Measurements from ENCODE around the gene RDH5. TPM values are rescaled to one million over a fixed set of nuclear protein-coding genes. Genes with fewer than 3 reads are reported as not detected.

The RDH5 gene
- total RNA-seq, 2 donors from 2014 or later, result 7.3 to 9.3 TPM

DNA sequence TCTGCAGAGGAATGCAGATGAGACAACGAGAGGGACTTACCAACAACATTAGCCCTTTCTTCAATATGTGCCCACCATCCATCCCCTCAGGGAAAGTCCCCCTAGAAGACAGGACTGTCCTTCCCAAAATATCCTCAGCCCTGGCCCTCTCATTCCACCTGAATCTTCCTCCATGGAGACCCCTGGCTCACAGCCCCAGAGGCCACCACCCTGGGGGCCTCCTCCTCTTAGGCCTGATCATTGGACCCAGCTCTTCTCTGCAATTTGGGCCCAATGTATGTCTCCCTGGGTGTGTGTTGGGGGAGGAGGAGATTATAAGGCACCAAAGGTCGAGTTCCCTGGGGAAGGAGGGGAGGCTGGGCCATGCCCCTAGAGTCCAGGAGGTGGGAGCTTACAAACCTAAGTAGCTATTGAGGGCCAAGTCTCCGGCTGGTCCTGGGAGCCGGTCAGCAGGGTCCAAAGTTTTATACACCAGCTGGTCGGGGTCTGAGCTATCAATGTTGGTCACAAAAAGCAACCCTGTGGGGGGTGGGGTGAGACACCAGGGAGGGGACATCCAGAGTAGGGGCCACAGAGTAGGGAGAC, 20.6 kb upstream of the RDH5 start:
- DNase-seq (no peak), ATAC-seq (replicated peaks in 1 of 2) (no peak)
- Mint-ChIP-seq H3K36me3 (ENCODE audit: insufficient read depth in 2 of 2) (peaks cover 0 to 1% of the 10 kb centered on the region in 2 donors), H3K9me3 (no peaks in the 10 kb centered on the region), H3K27ac (no peak overlapping the region), H3K4me1 (ENCODE audit: low read depth) (no peaks in the 10 kb centered on the region), H3K4me3 (no peak overlapping the region), H3K27me3 (ENCODE audit: low read depth) (no peaks in the 10 kb centered on the region)

DNA sequence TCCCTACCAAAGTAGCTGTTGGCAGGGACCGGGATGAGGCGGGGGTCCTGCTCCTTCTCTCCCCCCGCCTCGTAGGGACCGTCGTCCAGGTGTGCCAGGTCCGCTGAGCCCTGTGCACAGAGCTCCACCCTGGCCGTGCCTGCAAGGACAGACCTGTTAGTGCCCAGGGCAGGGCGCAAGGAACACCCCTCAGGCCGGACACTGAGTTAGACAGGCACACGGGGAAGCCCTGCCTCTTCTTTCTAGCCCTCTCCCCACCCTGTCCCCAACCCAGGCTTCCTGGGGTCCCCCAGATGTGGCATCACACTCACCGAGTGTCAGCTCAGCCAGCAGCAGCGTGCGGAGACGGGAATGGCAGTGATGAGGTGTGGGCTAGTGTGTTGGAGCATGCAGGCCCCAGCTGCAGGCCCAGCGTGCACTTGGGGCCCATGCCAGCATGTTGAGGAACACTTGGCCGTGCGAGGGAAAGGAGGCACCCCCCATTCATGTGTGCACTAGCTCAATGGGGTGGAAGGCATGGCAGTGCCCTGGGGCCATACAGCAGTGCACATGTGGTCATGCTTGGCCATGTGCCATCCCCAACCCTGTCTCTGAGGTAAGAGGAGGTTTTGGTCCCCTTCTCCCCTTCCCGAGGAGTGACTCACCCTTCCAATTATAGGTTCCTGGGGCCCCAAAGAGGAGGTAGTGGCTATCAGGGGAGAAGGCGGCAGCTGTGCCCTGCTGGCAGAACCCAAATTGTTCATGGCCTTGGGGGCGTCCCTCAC, 19.8 kb upstream of the RDH5 start:
- H3K36me3 Mint-ChIP-seq (ENCODE audit: insufficient read depth in 2 of 2), result peaks cover 0 to 1% of the 10 kb centered on the region in 2 donors
- no peak overlapping the region for H3K4me3 Mint-ChIP-seq
- no peaks in the 10 kb centered on the region for H3K9me3 Mint-ChIP-seq
- DNase-seq (no peak), ATAC-seq (replicated peaks in 1 of 2) (no peak)
- no peak overlapping the region for H3K27ac Mint-ChIP-seq
- H3K4me1 Mint-ChIP-seq (ENCODE audit: low read depth), result no peaks in the 10 kb centered on the region
- H3K27me3 Mint-ChIP-seq (ENCODE audit: low read depth), result no peaks in the 10 kb centered on the region

DNA sequence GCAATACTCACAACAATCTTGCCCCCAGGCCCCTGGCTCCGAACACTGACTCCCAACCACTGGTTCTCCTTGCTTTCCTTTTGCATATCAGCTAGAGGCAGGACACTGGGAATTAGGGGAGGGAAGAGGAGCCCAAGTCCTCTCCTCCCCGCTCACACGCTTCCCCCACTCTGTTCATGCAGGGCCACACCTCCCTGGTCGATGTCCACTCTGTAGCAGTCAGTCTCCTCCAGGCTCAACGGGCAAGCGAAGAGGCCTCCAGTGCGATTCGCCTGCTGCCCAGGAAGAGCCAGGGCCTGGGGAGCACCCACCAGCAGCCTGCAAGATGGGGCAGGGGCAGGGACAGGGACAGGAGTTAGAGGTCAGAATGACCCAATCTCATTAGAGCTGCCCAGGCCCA, 17.3 kb upstream of the RDH5 start:
- Mint-ChIP-seq H3K36me3 (ENCODE audit: insufficient read depth in 2 of 2) (peaks cover 0 to 1% of the 10 kb centered on the region in 2 donors), H3K27ac (no peak overlapping the region), H3K27me3 (ENCODE audit: low read depth) (peaks cover 9% of the 10 kb centered on the region), H3K9me3 (no peaks in the 10 kb centered on the region), H3K4me3 (no peak overlapping the region), H3K4me1 (ENCODE audit: low read depth) (peaks cover 5% of the 10 kb centered on the region)
- no peak for ATAC-seq (replicated peaks in 1 of 2)
- DNase-seq, result no peak

DNA sequence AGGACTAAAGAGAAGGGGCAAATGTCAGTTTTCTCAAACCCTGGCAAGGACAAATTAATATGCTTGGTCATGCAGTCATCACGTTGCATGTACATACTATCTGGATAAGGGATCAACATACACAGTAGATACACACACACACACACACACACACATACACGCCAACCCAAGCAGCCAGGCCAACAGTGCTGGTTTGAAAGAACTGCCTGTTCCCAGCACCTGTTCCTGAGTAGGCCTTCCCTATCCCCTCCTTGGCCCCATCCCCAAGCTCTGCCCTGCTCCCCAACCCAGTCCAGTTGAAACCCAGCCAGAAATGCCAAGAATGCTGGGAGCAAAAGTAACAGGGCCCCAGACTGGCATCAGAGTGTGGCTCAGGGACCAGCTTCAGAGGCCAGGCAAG, 16.9 kb upstream of the RDH5 start:
- Mint-ChIP-seq H3K4me3 (no peak overlapping the region), H3K4me1 (ENCODE audit: low read depth) (peaks cover 9% of the 10 kb centered on the region), H3K36me3 (ENCODE audit: insufficient read depth in 2 of 2) (peaks cover 0 to 1% of the 10 kb centered on the region in 2 donors), H3K9me3 (no peaks in the 10 kb centered on the region), H3K27me3 (ENCODE audit: low read depth) (peaks cover 13% of the 10 kb centered on the region), H3K27ac (no peak overlapping the region)
- ATAC-seq (replicated peaks in 1 of 2) (no peak), DNase-seq (no peak)

DNA sequence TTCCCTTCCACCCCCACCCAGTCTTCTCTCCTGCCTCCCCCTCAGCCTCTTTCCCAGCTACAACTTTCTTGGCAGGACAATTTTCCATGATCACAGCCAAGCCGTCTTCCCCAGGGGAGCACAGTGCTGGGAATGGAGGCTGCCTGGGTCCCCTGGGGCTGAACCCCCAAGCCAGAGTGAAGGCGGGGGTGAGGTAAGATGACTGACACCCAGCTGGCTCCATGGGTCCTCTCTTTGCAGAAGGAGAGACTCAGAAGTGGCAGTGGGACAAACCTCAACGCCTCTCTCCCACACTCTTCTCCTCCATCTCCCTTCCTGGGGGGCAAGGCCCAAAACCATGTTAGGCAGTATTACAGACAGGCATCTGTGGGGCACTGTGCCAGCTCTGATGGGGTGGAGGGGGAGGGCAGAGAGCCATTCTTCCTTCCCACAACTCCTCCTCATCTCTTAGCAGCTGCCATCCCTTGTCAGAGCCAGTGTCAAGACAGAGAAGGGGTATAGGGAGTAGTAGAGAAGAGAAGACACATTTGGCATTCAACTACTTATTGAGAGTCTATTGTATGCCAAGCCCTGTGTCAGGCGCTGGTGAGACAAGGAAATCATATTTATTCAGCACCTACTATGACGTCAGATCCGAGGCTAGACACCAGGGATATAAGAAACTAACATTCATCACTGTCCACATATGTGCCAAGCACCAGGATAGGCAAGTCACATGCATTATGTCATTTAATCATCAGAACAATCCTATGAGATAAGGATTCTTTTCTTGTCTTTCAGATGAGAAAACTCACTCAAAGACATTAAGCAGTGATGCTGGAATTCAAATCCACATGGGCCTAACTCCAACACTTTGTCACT, 16.1 kb upstream of the RDH5 start:
- no peak for DNase-seq
- Mint-ChIP-seq H3K4me3 (no peak overlapping the region), H3K27ac (no peak overlapping the region), H3K36me3 (ENCODE audit: insufficient read depth in 2 of 2) (peaks cover 0 to 1% of the 10 kb centered on the region in 2 donors), H3K9me3 (no peaks in the 10 kb centered on the region), H3K4me1 (ENCODE audit: low read depth) (peaks cover 17% of the 10 kb centered on the region), H3K27me3 (ENCODE audit: low read depth) (peaks cover 21% of the 10 kb centered on the region)
- ATAC-seq (replicated peaks in 1 of 2), result no peak

DNA sequence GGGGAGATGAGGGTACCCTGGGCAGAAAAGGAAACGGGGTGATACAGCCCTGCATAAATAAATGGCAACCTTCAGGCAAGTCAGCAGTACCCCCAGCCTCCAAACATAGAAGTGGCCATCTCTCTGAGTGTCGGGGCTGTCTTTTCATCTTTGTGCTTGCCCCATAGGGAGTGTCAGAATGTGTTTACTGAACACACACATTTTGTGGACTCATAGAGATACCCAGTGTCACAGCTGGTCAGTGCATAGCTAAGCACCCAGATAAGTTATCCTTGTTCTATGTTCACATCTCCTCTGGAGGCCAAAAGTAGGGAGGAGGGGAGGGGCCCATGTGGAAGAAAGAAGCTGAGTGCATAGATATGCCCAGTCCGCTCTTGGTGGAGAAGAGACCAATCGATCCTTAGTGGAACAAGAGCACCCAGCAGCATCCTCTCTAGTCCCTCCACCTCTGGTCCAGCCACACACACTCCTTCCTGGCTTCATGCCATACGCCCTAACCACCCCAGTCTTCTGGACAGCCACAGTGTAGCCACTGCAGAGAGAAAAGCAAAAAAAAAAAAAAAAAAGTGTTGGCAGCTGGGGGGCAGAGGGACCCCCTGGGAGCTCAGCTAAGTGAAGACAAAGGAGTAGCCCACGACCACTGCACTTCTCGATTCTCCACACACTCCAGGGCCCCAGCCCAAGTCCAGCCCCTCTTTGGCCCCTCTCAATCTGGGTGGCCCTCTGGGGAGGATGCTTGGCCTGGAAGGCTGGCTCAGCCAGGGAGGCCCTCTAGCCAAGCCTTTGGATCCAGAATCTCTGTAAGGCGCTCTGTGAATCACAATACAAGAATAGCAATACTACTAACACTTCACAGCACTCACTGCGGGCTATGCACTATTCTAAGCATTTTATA, 15.1 kb upstream of the RDH5 start:
- no peak for ATAC-seq (replicated peaks in 1 of 2)
- H3K4me1 Mint-ChIP-seq (ENCODE audit: low read depth), result peaks cover 18% of the 10 kb centered on the region
- H3K36me3 Mint-ChIP-seq (ENCODE audit: insufficient read depth in 2 of 2), result no peaks in the 10 kb centered on the region
- peaks cover 31% of the 10 kb centered on the region for H3K27me3 Mint-ChIP-seq (ENCODE audit: low read depth)
- no peak for DNase-seq
- no peaks in the 10 kb centered on the region for H3K9me3 Mint-ChIP-seq
- no peak overlapping the region for H3K4me3 Mint-ChIP-seq
- no peak overlapping the region for H3K27ac Mint-ChIP-seq

DNA sequence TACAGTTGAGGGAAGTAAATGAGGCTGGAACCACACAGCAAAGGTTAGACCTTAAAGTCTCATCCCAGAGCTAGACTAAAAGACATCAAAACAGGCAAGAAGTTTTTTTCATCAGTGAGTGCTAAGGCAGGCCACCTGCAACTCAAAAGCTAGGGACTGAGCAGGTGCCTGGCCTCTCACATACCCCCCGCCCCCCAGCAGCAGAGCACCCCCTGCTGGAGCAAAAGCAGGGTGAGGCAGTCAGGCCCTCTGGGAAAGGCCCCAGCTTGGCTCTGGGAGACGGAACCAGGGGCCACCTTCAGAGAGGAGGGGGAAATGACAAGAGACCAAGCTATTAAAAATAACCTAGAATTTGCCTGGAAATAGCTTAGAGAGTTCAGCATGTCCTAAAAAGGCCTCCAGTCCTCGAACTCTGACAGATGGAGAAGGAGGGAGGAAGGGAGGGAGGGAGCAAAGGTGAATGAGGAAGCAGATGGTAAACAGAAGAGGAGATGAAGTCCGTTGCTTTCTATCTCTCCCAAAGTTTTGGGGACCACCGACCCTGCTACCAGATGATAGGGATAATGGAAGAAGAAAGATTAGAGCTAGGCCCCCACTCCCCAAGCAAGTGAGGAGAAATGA, 14.3 kb upstream of the RDH5 start:
- peak overlapping the region in 1 of 2 donors; percentile 4 for H3K4me3 Mint-ChIP-seq
- H3K36me3 Mint-ChIP-seq (ENCODE audit: insufficient read depth in 2 of 2), result no peaks in the 10 kb centered on the region
- no peaks in the 10 kb centered on the region for H3K9me3 Mint-ChIP-seq
- ATAC-seq (replicated peaks in 1 of 2) (peak; percentile 29 to 45), DNase-seq (peak in 1 of 2 donors; percentile 28)
- peaks cover 32% of the 10 kb centered on the region for H3K27me3 Mint-ChIP-seq (ENCODE audit: low read depth)
- H3K4me1 Mint-ChIP-seq (ENCODE audit: low read depth), result peaks cover 18% of the 10 kb centered on the region
- no peak overlapping the region for H3K27ac Mint-ChIP-seq

DNA sequence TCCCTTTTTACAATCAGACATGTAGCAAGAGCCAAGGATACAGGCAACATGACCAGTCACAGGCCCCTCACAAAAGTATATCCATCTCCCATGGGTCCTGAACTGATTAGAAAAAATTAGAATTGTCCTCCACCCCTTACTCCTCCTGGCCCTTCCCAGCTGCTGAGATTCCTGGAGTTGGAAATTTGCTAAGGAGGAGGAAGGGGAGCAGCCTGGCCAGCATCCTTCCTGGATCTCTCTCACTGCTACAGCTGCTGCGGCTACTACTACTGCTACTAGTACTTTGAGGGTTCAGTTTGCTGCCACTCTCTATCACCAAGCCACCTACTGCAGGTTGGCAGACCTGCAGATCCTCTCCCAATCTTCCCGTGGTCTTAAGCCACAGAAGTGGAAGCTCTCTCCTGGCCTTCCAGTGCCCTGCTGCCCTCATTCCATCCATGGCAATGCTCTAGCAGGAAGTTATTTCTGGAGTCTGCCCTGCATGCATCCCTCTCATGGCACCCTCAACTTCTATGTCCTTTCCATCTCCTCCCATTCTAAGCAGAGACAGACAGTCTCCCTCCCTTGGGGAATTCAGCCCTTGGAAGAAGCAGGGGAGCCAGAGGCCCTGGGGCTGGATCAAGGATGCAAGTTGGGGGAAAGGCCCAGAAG, 13.5 kb upstream of the RDH5 start:
- Mint-ChIP-seq H3K4me3 (peak overlapping the region; percentile 22 to 83), H3K27ac (no peak overlapping the region), H3K4me1 (ENCODE audit: low read depth) (peaks cover 18% of the 10 kb centered on the region), H3K27me3 (ENCODE audit: low read depth) (peaks cover 32% of the 10 kb centered on the region), H3K9me3 (no peaks in the 10 kb centered on the region), H3K36me3 (ENCODE audit: insufficient read depth in 2 of 2) (no peaks in the 10 kb centered on the region)
- ATAC-seq (replicated peaks in 1 of 2) (no peak), DNase-seq (no peak)

DNA sequence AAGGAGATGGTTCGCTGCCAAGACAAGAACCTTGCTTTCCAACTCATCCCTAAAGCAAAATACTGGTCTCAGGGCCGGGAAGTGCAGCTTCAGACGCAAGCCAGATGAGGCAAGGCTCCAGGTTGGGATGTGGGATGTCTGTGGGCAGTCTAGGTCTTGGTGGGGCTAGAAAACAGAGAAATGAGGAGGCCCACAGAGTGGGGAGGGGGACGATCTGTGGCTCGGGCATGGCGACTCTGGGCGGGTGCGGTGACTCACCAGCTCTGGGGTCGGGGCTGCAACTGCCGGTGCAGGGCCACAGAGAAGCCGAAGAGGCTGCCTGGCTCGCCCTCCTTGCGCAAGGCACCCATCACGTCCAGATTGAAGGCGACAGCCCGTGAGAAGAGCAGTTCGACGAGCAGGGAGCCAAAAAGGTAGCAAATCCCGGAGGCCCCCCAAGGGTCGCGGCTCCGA, 12.9 kb upstream of the RDH5 start:
- Mint-ChIP-seq H3K9me3 (no peaks in the 10 kb centered on the region), H3K27me3 (ENCODE audit: low read depth) (peaks cover 32% of the 10 kb centered on the region), H3K27ac (no peak overlapping the region), H3K4me3 (peak overlapping the region; percentile 22 to 83), H3K36me3 (ENCODE audit: insufficient read depth in 2 of 2) (no peaks in the 10 kb centered on the region), H3K4me1 (ENCODE audit: low read depth) (peaks cover 18% of the 10 kb centered on the region)
- ATAC-seq (replicated peaks in 1 of 2) (peak; percentile 28), DNase-seq (peak in 1 of 2 donors; percentile 17)

DNA sequence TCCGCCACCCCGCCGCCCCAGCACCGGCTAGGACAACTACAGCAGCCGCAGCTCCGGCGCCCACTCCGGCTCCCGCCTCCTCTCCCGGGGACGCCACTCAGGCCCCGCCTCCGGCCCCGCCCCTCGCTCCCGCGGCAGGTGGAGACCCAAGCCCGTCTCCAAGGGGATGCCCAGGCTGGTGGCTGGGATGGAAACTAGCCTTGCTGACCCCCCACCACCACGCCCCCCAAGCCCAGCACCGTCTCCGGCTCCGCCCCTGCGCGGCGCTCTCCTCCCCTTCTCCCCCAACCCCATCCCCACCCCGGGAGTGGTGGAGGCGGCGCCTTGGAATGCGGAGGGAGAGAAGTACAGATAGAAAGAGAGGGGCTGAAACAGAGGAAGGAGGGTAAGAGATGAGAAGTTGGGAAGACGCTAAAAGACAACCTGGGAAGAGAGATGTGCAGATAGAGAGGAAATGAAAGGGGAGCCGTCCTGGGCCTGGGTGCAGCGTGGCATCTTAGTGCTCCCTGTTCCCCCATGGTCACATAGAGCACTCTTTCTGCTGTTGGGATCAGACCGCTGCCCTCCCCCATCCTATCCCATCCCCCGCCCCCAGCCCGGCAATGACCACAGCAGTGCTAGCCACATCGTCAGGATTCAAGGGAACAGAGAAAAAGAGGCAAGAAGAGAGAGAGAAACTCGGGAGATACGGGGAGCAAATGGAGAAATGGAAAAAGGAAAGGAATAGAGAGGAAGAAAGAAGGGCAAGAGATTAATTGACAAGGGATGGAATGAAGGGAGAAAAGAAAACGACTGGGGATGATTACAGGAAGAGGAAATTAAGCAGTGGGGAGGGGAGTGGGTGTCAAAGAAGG, 12.1 kb upstream of the RDH5 start, which contains the start of gene ITGA7:
Gene ITGA7, minus strand, starts transcription at position 64 of the 854 bp plus-strand sequence. CDS start 222 bp downstream, outside the sequence.
- H3K9me3 Mint-ChIP-seq, result no peaks in the 10 kb centered on the region
- peaks cover 32% of the 10 kb centered on the region for H3K27me3 Mint-ChIP-seq (ENCODE audit: low read depth)
- no peak within 1 kb of the TSS for H3K27ac Mint-ChIP-seq
- DNase-seq (peak; percentile 77 to 78), ATAC-seq (replicated peaks in 1 of 2) (peak; percentile 89 to 90)
- H3K36me3 Mint-ChIP-seq (ENCODE audit: insufficient read depth in 2 of 2), result no peaks in the 10 kb centered on the region
- peaks cover 18% of the 10 kb centered on the region for H3K4me1 Mint-ChIP-seq (ENCODE audit: low read depth)
- peak within 1 kb of the TSS; percentile 70 to 83 for H3K4me3 Mint-ChIP-seq

DNA sequence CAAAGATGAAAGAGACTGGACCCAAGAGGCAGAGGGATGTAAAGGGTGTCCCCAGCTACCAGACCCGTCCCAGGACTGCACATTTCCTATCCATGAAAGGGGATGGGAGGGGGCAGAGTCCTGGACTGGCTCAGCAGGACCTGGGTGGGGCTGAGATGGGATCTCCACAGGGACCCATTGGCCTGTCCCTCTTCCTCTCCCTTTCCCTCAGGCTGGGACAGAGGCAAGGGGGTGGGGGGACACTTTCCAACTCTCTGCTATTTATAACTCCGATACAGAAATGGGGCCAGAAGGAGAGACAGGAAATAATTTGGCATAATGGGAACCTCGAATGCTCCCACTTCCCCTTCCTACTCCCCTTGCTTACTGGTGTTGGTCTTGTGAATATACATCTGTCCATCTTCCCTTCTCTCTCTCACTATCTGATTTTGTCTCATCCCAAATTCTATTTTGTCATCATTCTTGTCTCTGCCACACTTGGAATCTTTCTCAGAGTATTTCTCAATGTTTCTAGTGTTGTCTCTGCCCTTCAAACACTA, 11.4 kb upstream of the RDH5 start:
- peaks cover 18% of the 10 kb centered on the region for H3K4me1 Mint-ChIP-seq (ENCODE audit: low read depth)
- H3K36me3 Mint-ChIP-seq (ENCODE audit: insufficient read depth in 2 of 2), result no peaks in the 10 kb centered on the region
- ATAC-seq (replicated peaks in 1 of 2), result no peak
- peak overlapping the region; percentile 70 to 83 for H3K4me3 Mint-ChIP-seq
- no peak for DNase-seq
- H3K27ac Mint-ChIP-seq, result no peak overlapping the region
- peaks cover 32% of the 10 kb centered on the region for H3K27me3 Mint-ChIP-seq (ENCODE audit: low read depth)
- H3K9me3 Mint-ChIP-seq, result no peaks in the 10 kb centered on the region

Data from activated T-cell treated with anti-CD3 and anti-CD28 coated beads, Interleukin-2, amount 50 U/mL, for 72 hours (primary cell).